ENCODE data around the gene FLYWCH1.

Gene FLYWCH1

GRCh38 chr16:2954656-2955381, 43.1 kb downstream of the FLYWCH1 start:
- DNase-seq: no peak

- no peak for DNase-seq
Measured at GRCh38 chr16:2955438-2955778, 43.7 kb downstream of the FLYWCH1 start.

GRCh38 chr16:2955779-2956578, 44.2 kb downstream of the FLYWCH1 start:
- no peak for DNase-seq

GRCh38 chr16:2956579-2956956, 44.8 kb downstream of the FLYWCH1 start:
- DNase-seq: no peak

GRCh38 chr16:2959206-2959605, 47.5 kb downstream of the FLYWCH1 start:
- no peak for DNase-seq

- no peak for DNase-seq
Measured at GRCh38 chr16:2960183-2961010, 48.7 kb downstream of the FLYWCH1 start.

- peak; percentile 16 for DNase-seq
Measured at GRCh38 chr16:2962334-2963073, 50.8 kb downstream of the FLYWCH1 start.

GRCh38 chr16:2963074-2963722, 51.5 kb downstream of the FLYWCH1 start:
- peak; percentile 61 for DNase-seq

- DNase-seq: peak; percentile 54
Measured at GRCh38 chr16:2963723-2964474, 52.2 kb downstream of the FLYWCH1 start, which contains the start of gene KREMEN2. TSS of gene KREMEN2 (plus strand) at chr16:2964275. CDS start at chr16:2964521, 246 bp downstream.

GRCh38 chr16:2964475-2965336, 53.0 kb downstream of the FLYWCH1 start:
- DNase-seq: peak; percentile 43

- no peak for DNase-seq
Measured at GRCh38 chr16:2966043-2966807, 54.5 kb downstream of the FLYWCH1 start.

- no peak for DNase-seq
Measured at GRCh38 chr16:2966808-2967191, 55.1 kb downstream of the FLYWCH1 start.

GRCh38 chr16:2967211-2967631, 55.5 kb downstream of the FLYWCH1 start:
- no peak for DNase-seq

GRCh38 chr16:2967721-2968161, 56.0 kb downstream of the FLYWCH1 start:
- DNase-seq: no peak

- DNase-seq: no peak
Measured at GRCh38 chr16:2968368-2968737, 56.6 kb downstream of the FLYWCH1 start.

GRCh38 chr16:2968738-2969544, 57.2 kb downstream of the FLYWCH1 start, which contains the start of gene PAQR4:
TSS of gene PAQR4 (plus strand) at chr16:2969348. CDS start at chr16:2969675, 327 bp downstream.
- DNase-seq: peak; percentile 73

GRCh38 chr16:2969545-2970521, 58.1 kb downstream of the FLYWCH1 start:
- DNase-seq: peak; percentile 65

All from activated CD8-positive, alpha-beta memory T cell treated with anti-CD3 and anti-CD28 coated beads, Interleukin-2, amount 50 U/mL, for 4 hours (primary cell).